NCI-H1092 (cell line): ENCODE results near the gene KRTAP5-10.
"Not testable (repeated sequence)": the region's sequence is repeated elsewhere in the genome, so short reads cannot be mapped to it uniquely, and the experiment has no call there.

Source experiments
- DNase-seq: peaks from one replicate; lab custom pipeline; 2025; lab: John Stamatoyannopoulos, UW

The KRTAP5-10 gene

DNA sequence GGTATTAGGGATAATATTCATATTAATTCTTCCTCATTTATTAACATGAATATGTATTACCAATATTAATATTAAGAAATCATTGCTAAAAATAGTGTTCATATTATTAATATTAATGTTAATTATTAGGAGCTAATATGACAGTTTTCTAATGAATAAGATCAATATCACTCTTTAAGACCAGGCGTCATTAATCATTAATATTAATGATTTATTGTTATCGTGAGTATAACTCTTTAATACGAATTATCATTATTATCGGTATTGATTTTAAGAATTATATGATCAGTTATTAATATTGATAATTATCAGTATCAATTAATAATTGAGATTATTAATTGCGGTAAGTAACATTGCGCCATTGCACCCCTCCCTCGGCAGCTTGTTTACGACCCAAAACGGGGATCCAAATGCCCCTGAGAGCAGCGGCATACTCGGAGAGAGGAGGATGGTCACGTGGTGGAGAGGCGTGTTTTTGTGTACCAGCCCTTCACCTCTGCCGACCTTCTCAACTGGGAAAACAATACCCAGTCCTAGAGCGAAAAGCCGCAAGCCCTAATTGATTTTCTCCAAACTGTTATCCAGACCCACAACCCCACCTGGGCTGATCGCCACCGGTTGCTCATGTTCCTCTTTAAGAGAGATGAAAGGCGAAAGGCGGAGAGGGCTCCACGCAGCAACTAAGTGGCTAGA is 46.0 kb downstream of the KRTAP5-10 start:
- DNase-seq = not testable (repeated sequence)

GRCh38 chr11:71613931-71614330 is 48.6 kb downstream of the KRTAP5-10 start:
- not testable (repeated sequence) for DNase-seq

GRCh38 chr11:71614366-71614917 is 49.1 kb downstream of the KRTAP5-10 start:
- not testable (repeated sequence) for DNase-seq

- DNase-seq = not testable (repeated sequence)
Observed at GRCh38 chr11:71615003-71615402, 49.6 kb downstream of the KRTAP5-10 start.
